HUDEP-2 (cell line): Measurements from ENCODE around the gene HCFC1R1.

Experiments
- DNase-seq, 76 experiments: peaks; one replicate each; lab custom pipeline; 2025; ENCODE audit not compliant: unreplicated experiment in 76 of 76; lab: John Stamatoyannopoulos, UW

Gene HCFC1R1

DNA sequence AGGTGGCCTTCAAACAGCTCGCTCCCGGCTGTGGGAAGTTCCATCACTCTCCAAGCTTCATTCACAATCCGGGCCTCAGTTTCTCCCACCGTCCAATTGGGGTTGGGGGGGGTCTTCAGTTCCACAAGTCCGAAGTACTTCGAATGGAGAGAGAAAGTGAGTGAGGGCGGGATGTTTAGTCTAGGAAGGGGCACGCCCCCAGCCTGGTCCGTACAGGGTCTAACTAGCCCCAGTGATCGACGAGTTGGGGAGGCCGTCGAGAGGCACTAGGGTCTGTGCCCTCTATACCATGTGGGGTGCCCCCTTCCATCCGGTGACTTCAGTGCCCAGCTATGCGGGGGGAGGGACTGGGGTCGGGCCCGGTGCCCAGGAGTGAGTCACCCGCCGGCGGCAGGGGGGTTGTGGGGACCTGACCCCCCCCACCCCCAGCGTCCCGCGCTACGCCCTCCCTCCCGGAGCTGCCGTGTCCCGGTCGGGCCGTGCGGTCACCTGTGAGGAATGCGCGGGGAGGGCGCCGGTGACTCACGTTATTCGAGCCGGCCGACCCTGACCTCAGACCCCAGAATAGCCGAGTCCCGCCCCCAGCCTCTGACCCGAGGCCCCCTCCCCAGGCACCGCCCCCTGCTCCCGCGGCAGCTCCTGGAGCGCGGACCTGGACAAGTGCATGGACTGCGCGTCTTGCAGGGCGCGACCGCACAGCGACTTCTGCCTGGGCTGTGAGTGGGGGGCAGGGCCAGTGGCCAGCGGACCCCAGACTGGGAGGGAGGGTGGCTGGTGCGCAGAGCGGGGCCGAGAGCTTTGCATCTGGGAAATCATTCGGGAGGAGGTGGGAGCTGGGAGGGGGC, 2.9 kb downstream of the HCFC1R1 start:
- peak in 64 of 76 experiments; percentile 11 to 80 (median 63) for DNase-seq

DNA sequence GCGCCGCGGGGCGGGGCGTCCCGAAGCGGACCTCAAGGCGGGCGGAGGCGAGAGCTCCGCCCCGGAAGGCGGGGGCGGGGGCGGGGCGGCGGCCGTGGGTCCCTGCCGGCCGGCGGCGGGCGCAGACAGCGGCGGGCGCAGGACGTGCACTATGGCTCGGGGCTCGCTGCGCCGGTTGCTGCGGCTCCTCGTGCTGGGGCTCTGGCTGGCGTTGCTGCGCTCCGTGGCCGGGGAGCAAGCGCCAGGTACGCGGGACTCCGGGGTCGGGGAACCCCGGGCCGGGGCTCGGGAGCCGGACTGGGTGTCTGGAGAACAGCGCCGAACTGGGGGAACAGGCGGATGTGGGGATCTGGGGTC, 3.5 kb downstream of the HCFC1R1 start, which contains the start of gene TNFRSF12A:
TSS of gene TNFRSF12A (plus strand) at position 122 of the 357 bp plus-strand sequence. CDS start at position 152, 30 bp downstream.
- DNase-seq, result peak in 65 of 76 experiments; percentile 16 to 84 (median 62)

DNA sequence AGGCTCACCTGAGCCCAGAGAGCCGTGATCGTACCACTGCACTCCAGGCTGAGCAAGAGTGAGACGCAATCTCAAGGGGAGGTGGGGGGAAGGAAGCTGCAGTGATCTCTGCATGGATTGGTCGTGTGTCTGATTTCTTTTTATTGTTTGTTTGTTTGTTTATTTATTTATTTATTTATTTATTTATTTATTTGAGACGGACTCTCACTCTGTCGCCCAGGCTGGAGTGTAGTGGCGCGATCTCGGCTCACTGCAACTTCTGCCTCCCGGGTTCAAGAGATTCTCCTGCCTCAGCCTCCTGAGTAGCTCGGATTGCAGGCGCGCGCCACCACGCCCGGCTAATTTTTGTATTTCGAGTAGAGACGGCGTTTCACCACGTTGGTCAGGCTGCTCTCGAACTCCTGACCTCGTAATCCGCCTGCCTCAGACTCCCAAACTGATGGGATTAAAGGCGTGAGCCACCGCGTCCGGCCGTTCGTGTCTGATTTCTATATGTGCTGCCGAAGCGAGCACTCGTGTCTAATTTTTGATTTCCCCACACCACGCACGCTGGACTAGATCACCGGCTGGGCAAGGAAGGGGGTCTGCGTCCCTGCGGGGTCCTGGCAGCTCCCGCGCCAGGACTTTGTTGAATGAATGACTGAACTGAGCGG, 4.0 kb downstream of the HCFC1R1 start:
- peak in 1 of 76 experiments; percentile 71 for DNase-seq

DNA sequence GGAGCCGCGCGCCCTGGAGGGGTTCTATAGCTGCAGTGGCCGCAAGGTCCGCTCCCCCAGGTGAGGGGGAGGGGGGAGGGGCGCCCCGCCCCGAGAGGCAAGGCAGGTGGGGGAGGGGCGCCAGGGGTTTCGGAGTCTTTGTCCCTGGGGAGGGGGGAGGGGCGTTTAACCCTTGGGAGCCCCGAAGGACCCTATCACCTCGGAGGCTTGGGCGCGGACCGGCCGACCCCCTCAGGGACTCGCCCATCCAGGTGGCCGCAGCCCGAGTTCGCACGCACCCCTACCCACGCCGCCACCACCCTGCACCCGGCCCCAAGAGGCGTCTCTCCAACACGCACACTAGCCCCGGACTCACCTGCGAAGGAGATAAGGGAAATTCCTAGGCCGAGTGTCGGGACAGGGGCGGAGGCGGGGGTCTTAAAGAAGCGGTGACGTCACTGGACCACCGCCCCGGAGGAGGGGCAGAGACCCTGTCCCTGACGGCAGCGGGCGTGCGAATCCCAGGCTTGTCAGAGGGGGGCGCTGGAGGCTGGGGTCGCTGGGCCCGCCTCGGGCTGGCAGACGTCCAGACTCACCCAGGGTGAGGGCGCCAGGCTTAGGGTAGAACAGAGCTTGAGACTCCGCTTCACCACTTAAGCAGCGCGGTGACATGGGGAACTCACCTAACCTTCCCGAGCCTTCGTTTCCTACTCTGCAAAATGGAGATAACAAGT, 5.8 kb downstream of the HCFC1R1 start, which contains the start of gene CLDN6:
TSS of gene CLDN6 (minus strand) at position 390 of the 713 bp plus-strand sequence. CDS start 2,162 bp downstream, outside the sequence.
- DNase-seq, result peak in 18 of 76 experiments; percentile 13 to 43 (median 27)

DNA sequence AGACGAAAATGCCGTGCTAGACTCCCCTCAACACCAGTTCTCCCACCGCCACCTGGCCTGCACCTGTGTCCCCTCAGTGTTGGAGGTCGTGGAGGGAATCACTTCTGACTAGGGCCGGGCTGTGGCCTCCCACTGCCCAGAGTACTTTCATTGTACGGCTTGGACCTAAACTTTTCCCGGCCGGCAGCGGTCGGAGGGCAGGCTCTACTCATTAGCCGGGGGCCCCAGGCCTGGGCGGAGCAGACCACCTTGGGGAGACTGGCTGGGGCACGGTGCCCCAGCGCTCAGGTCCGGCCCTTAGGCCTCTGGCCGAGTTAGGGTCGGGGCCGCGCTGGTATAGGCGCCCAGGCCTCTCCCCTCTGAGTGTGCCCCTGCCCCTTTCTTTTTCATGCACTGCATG, 6.4 kb downstream of the HCFC1R1 start:
- no peak for DNase-seq

DNA sequence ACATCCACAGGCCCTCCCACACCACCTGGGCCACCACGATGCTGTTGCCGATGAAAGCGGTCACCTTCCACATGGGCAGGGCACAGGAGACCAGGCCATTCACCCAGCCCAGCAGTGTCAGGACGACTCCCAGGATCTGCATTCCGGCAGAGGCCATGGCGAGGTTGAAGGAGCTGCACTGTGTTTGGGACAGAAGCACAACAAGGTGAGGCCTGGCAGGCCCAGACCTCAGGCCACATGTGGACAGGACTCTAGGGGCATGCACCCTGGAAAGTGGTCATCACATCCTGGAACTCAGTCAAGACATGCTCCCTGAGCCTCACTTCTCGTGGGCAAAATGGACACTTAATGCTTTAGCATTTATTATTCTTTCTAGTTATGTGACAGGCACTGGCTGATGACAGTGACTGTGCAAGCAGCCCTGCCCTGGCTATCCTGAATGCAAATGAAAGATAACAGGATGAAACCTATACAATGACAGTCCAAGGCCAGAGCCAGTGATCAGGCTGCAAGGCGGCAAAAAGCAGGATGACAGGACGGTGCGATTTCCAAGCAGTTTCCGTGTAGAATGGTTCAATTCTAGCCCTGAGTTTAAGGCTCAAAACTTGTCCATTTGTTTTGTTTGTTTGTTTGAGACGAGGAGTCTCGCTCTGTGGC, 7.7 kb downstream of the HCFC1R1 start:
- peak in 20 of 76 experiments; percentile 12 to 54 (median 30) for DNase-seq

DNA sequence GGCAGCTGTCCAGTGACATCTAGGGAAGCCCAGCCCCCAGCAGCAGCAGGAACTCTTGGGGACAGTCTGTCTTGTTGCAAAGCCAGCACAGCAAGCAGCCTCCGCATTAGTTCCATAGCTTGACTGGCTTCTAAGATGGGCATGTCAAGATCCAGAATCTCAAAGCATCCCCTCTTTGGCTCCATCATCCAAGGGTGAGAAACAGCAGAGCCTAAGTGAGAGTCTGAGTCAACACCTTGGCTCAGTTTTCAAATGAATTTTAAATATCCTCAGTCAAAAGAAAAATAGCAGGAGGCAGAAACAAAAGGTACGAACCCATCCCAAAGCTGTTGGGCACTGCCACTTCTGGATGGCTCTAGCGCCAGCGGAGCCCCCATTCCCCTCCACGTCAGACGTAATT, 8.8 kb downstream of the HCFC1R1 start:
- DNase-seq, result no peak

DNA sequence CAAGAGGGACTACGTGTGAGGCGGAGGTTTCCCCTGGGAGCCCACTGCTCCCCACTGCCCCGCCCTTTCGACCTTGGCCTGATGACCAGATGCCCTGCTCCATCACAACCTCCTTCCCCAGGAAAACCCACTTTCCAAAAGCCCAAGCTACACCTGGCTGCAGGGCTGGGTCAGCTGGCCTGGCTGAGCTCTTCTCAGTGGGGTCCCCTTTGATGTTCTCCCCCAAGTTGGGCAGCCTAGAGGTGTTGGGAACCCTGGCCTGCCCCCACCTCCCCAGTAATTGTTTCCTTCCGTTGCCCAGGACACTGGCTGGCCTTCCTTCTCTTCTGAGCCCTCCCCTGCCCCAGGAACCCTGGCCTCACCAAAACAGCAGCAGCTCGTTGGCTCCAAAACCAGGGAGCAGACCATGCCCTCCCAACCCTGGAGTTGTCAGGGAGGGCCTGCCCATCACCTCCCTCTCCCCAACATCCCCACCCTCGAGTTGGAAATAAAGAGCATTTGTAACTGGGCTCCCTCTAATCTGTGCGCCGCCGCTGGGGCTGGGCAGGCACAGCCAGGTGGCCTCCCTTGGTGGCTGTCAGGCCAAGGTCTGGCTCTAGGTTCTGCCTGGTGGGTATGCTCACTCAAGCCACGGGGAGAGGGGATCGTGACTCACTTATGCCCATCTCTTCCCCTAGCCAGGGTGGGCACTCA, 9.6 kb downstream of the HCFC1R1 start:
- DNase-seq, result no peak

DNA sequence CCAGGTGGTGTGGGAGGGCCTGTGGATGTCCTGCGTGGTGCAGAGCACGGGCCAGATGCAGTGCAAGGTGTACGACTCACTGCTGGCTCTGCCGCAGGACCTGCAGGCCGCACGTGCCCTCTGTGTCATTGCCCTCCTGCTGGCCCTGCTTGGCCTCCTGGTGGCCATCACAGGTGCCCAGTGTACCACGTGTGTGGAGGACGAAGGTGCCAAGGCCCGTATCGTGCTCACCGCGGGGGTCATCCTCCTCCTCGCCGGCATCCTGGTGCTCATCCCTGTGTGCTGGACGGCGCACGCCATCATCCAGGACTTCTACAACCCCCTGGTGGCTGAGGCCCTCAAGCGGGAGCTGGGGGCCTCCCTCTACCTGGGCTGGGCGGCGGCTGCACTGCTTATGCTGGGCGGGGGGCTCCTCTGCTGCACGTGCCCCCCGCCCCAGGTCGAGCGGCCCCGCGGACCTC, 10.2 kb downstream of the HCFC1R1 start:
- DNase-seq, result no peak

DNA sequence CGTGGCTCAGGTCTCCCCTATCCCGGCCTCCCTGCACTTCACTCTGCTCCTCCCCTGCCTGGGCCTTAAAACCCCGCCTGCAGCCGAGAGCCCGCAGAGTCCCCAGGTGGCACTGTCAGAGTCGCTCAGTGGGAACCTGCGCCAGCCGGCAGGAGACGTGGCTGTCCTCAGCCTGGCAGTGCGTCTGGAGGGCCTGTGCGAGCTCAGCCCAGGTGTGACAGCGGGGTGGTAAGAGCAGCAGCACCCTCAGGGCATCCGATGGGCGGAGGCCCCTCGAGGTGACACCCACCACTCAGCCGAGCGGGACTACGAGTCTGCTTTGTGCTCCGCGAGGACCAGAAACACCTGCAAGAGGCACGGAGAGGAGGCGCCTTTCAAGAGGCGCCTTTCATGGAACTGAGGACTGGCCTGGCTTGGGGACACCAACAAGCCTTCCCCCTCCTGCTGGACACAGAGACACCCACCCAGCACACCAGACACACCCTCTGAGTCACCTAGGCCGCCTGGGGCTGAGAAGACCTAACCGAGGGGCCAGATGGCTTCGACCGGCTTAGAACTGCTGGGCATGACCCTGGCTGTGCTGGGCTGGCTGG, 10.8 kb downstream of the HCFC1R1 start, which contains the start of gene CLDN9:
TSS of gene CLDN9 (plus strand) at position 96 of the 593 bp plus-strand sequence. CDS start at position 536, 440 bp downstream.
- DNase-seq, result no peak

DNA sequence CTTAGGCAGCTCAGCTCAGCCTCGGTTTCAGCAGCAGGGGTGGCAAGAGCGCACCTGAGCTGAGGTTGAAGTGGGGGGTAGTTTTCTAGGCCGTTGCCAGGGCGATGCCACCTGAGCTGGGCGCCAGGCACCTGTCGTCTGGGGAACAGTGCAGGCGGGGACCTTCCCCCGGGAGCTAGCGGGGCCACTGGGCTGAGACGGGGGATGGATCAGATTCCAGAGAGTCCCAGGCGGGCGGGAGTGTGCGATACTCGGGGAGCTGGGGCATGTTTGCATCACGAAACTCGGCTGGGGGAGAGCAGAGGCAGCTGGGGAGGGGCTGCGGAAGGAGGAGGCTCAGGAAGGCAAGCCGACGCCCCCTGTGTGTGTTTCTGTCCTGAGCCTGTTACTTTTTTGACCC, 11.5 kb downstream of the HCFC1R1 start:
- no peak for DNase-seq

DNA sequence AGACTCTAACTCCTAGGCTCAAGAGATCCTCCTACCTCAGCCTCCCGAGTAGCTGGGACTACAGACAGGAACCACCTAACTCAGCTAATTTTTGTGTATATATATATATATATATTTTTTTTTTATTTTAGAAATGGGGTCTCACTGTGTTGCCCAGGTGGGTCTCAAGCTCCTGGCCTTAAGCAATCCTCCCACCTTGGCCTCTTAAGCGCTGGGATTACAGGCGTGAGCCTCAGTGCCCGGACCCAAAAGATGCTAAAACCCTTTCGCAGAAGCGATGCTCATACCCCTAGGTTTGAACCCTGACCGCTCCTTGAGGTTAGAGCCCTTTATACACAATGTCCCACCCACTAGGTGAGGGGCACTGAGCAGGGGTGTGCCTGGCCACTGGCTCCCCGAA, 13.2 kb downstream of the HCFC1R1 start:
- DNase-seq, result no peak

DNA sequence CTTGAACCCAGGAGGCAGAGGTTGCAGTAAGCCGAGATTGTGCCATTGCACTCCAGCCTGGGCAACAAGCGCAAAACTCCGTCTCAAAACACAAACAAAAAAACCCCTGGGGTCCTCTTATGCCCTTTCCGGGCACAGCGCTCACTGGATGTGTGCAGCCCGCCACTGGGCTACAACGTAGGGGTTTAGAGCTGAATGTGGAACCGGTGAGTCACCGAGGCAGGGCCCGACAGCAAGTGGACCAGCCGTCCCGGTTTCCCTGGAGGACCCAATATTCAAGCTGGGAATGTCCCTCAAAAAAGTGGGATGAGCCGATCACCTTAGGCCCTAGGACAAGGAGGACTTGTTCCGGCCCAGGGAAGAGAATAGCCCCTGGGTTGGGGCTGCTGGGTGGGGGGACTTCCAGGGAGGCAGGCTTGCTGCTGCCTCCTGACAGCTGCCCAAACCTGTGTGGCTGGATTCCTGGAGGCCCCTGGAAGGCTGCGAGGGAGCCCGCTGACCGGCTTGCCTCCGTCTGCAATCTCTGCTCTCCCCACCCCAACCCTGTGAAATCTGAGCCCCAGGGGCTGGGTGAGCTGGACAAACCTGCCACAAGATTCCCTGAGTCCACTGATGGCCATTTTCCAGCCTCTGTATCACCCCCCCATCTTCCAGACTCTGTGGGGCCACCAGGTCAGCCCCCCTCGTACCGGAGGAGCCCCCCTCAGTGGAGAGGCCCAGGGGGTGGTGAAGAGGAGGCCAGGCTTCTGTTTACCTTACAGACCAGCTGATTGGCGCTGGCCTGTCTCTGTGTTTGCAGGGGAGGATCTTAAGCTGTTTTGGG, 14.0 kb downstream of the HCFC1R1 start:
- DNase-seq, result no peak

DNA sequence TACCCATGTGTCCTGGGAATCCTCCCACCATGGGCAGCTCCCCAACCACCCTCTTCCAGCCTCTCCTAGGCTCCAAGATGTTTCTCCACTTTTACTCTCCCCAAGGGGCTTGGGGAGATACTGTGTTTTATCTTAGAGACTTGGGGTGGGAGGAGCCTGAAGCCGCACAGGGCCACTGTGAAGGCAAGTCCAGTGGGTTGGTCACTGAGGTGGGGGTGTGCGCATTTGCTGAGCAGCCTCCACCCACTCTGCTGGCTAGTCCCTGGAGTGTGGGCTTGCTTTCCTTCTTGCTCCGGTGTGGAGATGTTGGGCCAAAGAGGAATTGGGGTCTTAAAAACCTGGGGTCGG, 15.1 kb downstream of the HCFC1R1 start:
- DNase-seq, result no peak

DNA sequence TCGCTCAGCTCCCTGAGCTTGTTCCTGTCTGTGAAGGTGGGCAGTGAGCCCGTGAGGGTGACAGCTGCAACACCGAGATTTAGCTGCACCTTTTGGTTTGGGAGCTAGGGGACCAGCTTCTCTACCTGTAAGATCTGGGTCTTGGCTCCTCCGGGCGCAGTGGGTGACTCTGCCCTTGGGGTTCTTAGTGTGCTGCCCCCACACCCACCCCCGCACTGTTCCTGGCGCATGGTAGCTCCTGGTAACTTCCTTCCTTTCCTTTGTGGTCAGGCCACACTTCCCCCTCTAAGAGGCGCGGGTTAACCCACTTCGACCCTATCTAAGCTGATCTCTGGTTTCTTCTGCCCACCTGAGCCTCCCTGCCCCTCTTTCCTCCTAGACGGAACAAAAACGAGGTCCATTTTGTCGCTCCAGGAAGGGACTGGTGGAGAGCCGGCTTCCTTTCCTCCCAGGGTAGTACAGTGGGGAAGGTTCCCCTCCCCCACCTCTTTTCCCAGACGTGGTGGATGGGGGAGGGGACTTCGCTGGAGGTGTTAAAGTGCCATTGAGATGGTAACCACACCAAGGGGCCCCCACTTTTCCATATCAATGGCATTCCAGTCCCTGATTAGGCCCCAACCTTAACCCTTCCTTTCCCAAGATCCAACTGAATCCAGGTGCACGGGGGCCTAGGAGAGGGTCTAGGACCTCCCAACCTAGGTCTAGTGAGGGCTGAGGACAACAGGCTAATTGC, 15.6 kb downstream of the HCFC1R1 start:
- DNase-seq, result peak in 4 of 76 experiments; percentile 5 to 16 (median 12)

DNA sequence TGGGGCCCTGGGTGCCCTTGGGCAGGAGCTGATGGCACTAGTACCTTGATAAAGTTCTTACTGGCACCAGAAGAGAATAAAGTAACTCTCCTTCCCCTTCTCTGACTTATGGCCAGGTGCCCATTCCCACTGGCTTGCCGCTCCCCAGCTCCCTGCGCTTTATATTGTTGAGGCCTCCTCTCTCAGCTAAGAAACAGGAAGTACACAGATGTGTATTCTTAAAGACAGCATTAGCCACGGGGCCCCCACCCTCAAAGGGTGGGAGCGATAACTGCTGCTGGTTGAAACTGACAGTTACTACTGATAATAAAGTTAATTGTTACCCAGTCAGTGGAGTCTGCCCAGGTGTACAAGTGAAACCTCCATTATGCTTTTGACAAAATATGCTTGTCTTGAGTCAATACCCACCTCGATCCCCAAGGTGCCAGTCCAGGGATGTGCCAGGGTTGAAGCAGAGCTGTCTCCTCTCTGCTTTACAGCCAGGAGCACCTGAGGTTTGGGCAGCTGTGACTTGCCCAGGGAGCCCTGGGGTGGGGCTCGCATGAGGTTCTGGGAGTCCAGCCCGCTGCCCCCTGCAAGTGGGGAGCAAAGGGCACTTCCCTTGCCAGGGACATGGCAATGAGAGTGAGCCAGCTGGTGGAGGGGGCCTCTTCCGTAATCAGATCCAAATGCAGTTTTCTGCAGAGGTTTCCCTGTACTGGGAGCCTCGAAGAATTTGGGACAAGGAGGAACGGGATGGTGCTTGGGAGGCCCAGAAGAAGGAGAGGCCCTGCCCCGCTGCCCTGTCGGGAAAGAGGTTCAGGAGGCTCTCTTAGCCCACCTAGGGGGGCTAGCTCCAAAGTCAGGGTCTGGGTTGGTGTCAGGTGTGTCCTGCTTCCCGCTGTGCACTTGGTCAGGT, 16.4 kb downstream of the HCFC1R1 start:
- peak in 61 of 76 experiments; percentile 9 to 79 (median 48) for DNase-seq

DNA sequence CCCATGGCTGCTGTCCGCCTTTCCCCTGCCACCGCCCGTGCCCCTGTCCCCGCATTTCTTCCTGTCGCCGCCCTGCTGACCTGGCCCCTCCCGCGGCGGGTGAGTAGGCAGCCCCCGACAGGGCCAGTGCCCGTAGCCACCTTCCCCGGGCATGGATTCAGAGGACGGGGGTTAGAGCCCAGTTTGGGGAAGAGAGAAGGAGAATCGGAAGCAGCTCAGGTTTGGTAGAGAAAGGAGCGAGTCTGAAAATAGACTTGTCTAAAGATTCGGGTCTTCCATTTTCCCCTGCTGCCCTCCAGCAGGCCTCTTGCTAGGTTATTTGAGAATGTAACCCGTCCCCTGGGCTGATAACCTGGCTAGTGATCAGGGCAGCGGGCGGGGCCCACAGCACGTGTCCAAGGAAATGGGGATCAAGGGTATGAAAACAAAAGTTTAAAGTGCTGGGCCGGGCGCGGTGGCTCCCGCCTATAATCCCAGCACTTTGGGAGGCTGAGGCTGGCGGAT, 18.9 kb downstream of the HCFC1R1 start:
- peak in 64 of 76 experiments; percentile 4 to 74 (median 48) for DNase-seq
